NCI-H2171 treated with DMSO at 0.1 percent for 48 hours (cell line): ENCODE measurements around the gene JKAMP.
A peak's percentile ranks its signal among the peaks of the same experiment; 100 is the strongest.

Experiments
- DNase-seq: peaks from one replicate; lab custom pipeline; 2025; lab: John Stamatoyannopoulos, UW

JKAMP gene

DNA sequence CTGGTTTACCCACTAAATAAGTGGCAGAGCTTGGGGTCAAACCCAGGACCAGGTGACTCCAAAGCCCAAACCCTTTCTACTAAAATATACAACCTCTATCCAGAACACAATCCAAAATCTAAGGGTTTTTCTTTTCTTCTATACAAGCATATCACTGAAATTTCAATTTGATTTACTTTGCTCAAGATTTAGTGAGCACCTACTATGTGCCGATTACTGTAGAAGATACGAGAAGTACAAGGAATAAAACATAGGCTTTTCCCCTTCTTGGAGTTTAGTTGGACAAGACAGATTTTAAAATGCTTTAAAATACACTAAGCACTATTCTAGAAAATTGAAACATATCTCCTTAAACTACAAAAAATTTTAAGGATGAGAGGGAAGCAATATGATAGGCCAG is 2.9 kb upstream of the JKAMP start:
- no peak for DNase-seq

DNA sequence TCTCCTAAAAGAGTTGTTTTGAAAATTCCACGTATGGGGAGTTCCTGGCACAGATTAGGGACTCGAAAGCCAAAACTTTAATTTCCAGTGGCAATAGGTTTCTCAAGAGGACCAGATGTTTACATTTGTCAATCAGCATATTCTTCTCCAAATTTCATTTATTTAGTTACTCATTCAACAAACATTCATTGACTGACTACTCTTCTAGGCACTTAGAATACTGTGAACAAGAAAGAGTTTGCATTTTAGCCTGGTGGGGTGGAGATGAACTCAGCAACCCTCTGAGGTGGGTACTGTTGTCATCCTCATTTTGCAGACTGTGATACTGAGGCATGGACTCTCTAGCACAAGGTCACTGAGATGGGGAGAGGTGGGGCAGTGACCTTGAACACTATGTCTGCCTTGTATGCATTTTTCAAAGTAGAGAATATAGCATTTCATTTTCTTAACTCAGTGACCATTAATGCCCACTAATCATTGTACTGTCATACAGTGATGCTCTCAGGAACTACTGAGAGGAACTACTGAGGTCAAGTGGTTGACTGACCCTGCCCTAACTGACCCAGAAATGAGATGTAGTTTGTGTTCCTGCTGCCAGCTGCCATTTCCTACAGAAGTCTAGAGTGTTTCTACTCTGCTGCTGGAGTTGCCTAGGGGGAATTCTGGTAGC is 2.3 kb upstream of the JKAMP start:
- DNase-seq = no peak

DNA sequence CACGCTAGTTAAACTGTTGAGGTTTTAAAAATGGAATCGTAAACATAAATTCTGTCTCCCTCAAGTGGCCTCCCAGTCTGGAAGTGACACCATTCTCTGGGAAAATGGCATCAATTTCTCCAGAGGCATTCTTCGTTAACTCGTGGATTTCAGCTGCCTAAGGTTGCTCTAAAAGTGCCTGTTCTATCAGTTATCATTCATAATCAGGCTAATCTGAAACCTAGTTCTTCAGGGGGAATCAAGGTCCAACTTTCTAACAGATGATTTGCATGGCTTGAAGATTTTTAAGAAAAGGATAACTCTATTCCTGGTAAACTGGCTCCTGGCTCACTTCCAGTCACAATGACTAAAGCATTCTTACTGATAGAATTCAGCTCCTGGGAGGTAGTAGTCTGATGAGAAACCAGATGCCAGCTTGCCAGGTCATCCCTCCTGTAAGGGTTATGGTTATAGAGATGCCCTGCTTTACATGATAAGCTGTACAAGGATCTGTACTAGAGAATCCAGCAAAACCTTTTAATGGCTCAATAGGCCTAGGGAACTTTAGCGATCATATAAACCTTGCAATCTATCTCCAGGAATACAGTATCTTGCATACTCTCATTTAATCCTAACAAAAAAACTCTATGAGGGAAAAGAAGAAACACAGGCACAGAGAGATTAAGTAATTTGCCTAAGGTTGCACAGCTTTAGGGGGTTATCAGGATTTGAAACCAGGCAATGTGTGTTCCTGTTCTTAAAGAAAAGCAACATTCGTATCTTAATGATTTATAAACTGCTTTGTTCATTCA is 1.6 kb upstream of the JKAMP start:
- DNase-seq = peak; percentile 72

DNA sequence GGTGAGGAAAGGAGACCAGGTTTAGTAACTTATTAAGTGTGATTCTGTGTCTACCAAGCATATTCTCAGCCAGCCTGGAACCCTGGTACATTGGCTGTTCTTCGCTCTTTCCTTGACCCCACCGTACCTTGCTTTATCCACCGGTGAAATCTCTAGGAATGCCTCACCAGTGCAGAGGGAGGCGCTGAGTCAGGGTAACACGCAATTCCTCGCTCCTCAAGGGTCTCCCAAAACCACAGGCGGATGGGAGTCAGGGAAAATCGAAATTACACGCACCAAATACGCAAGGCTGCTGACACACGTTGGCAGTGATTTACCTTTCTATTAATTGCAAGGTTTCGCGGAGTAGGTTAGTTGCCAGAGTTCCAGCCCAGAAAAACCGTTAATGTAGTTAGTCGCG is 954 bp upstream of the JKAMP start:
- DNase-seq = peak; percentile 58

- DNase-seq = peak; percentile 79
Measured at GRCh38 chr14:59484639-59485175, 390 bp downstream of the JKAMP start.

DNA sequence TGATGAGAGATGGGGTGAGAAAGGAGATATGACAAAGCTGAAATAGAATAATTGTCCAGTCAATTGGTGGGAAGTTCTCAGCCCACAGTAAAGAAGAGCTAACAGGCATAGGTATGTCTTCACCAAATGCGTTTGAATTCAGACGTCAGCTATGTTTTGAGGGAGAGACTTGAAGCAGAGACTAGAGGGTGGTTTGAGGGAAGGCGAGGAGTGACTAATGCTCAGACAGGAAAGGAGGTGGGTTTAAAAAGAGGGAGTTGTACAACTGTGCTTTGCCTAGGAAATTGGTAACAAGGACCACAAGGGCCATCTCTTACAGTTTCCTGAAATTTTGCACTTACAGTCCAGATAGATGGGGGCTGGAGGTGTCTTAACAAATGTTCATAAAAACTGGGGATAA is 6.4 kb downstream of the JKAMP start:
- no peak for DNase-seq

- no peak for DNase-seq
Measured at GRCh38 chr14:59492384-59492783, 8.1 kb downstream of the JKAMP start.

- DNase-seq = no peak
Measured at GRCh38 chr14:59500732-59501131, 16.4 kb downstream of the JKAMP start.

DNA sequence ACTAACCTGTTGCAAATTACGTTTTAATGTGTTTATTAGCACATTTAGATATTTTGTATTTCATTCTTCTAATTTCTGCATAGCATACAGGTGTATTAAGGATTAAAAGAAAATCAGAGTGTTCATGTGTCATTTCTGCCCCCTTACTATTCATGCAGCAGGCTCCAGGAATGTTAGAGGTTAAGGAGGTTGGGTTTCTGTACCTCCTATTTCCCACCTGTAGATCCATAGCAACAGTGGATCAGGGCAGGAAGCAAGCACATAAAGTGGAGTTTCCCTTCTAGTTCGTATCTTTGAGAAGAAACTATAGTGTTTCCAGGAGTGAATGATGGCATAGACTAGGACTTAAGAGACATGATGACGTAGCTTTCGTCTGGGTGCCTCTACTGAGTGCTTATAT is 18.9 kb downstream of the JKAMP start:
- no peak for DNase-seq

- DNase-seq = peak; percentile 81
Measured at GRCh38 chr14:59507063-59507751, 22.9 kb downstream of the JKAMP start.

- no peak for DNase-seq
Measured at GRCh38 chr14:59507752-59508103, 23.4 kb downstream of the JKAMP start.

- no peak for DNase-seq
Measured at GRCh38 chr14:59509101-59509500, 24.8 kb downstream of the JKAMP start.

- no peak for DNase-seq
Measured at GRCh38 chr14:59510001-59510400, 25.7 kb downstream of the JKAMP start.

- no peak for DNase-seq
Measured at GRCh38 chr14:59510966-59511365, 26.6 kb downstream of the JKAMP start.

DNA sequence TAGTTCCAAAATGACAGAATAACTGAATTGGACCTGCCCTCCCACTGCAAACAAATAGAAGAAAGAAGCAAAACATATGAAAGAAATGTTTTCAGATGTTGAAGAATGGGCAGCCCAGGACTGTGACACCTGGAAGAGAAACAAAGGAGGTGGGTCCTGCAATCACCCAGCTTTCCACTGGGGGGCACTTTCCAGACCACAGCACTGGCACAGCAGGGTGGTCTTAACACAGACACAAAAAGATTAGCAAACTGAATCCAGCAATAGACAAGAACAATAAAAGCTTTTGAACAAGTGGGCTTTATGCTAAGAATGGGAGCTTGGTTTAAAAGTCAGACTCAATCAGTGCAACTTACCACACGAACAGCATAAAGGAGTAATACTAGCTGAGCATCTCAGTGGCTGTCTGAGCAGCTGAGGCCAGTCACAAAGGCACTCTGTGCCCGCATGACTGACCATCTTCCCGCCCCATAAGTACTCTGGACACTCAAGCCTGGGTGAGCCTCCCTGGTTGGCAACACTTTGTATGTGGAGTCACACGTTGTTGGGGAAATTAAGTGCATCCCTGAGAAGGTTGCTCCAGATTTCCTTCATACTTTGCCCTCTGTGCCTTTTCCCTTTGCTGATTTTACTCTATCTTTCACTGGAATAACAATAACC is 27.7 kb downstream of the JKAMP start:
- peak; percentile 26 for DNase-seq

GRCh38 chr14:59520224-59520623 is 35.9 kb downstream of the JKAMP start:
- no peak for DNase-seq

- DNase-seq = peak; percentile 96
Measured at GRCh38 chr14:59529189-59529588, 44.9 kb downstream of the JKAMP start.

GRCh38 chr14:59530349-59530748 is 46.0 kb downstream of the JKAMP start:
- DNase-seq = no peak

- DNase-seq = peak; percentile 22
Measured at GRCh38 chr14:59532419-59532818, 48.1 kb downstream of the JKAMP start.

DNA sequence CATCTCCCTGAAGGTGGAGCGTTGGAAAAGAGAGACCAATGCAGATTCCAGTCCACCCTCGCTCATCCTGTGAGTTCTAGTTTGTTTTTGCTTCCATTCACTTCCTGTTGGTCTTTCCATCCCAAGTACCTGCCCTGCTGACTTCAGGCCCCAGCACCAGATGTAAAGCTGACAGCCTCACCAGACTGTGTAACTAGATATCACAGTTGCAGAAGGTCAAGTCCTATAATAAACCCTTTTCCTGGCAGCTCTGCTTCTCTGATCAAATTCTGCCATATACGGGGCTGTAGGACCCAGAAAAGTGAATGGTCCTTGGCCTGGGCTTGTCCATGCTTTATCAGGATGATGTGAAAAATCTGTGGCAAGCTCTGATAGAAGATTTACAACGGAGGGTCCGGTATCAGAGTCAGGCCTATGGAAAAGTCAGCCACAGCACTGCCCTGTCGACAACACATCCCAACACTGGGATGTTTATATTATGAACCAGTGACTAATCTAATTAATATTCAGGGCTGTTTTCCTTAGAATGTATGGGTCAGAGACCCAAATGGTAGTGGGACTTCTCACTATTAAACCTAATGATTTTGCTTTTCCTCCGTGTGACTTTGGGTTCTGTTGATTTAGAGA is 50.2 kb downstream of the JKAMP start:
- peak; percentile 69 for DNase-seq

DNA sequence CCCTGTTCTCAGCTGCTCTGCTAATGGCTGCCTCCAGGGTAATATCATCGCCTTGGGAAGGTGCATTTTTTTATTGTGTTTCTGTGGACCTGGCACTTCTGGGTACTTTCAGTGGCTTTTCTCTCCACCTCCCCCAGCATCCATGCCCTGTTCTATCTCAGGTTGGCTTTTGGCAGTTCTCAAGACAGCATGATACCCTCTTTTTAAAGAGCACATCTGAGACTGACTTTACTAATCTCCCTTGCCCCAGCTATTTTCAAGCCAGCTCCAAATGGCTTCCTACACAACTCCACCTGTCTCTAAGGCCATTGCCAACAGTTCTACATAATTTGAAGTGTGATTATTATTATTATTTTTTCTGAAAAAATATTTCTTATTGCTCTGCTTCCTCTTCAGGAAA is 53.2 kb downstream of the JKAMP start:
- no peak for DNase-seq

DNA sequence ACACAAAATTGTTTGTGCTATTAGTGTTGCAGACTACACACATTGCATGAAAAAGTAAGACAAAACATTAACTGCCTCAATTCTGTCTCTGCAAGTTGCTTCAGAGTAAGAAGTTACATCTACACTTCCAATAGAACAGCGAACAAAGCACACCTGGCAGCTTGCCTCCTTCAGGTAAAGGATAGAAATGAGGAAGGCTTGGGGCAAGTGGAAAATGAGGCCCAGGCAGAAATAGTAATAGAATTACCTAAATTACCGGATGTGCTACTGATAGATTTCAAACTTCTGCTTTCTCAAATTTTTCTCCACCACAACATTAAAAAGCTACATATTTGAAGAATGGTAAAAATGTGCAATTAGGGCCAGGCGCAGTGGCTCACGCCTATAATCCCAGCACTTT is 54.6 kb downstream of the JKAMP start:
- no peak for DNase-seq
